GM18511 (cell line): Measurements from ENCODE around the gene PDE10A.
"Not testable (repeated sequence)": the region's sequence is repeated elsewhere in the genome, so short reads cannot be mapped to it uniquely, and the experiment has no call there.

Source experiments
- ATAC-seq: cut with Tn5 transposase; IDR thresholded peaks from one replicate; pipeline ENCODE4 v1.9.1; 2021; ENCODE audit warnings: mild to moderate bottlenecking, moderate library complexity; ENCODE audit not compliant: unreplicated experiment

The PDE10A gene

DNA sequence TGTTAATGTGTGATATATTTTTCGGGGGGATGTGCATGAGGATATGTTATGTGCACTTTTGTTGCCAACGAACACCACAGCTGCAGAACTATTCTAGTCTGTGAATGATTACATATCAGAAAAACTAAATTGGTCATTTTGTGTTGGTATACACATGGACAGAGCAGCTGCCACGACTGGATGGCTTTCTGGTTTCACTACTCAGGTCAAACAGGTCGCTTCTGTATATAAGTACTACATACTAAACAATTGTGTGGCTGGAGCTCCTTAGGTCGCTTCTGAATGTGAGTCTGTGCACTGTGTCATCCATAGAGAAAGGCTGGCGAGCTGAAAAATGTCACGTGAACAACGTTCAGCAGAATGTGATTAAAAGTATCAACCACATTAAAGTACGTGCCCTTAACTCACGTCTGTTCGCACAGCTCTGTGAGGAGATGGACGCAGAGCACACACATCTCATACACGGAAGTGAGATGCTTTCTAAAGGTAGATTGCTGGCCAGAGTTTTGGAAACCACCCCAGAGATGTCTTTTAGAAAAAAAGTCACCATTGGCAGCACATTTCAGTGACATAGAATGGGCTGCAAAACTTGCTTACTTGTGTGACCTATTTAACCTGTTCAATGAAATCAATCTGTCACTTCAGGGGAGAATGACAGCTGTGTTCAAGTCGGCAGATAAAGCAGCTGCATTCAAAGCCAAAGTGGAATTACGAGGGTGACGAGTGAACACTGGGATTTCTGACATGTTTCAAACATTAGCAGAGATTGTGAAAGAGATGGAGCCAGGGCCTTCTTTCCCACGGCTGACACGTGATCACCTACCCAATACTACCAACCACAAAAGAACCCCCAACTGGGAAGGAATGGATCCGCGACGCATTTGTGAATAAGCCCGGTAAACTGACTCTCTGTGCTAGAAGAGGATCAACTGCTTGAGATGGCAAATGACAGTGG lies 176.6 kb downstream of the PDE10A start:
- ATAC-seq, result peak; percentile 50

DNA sequence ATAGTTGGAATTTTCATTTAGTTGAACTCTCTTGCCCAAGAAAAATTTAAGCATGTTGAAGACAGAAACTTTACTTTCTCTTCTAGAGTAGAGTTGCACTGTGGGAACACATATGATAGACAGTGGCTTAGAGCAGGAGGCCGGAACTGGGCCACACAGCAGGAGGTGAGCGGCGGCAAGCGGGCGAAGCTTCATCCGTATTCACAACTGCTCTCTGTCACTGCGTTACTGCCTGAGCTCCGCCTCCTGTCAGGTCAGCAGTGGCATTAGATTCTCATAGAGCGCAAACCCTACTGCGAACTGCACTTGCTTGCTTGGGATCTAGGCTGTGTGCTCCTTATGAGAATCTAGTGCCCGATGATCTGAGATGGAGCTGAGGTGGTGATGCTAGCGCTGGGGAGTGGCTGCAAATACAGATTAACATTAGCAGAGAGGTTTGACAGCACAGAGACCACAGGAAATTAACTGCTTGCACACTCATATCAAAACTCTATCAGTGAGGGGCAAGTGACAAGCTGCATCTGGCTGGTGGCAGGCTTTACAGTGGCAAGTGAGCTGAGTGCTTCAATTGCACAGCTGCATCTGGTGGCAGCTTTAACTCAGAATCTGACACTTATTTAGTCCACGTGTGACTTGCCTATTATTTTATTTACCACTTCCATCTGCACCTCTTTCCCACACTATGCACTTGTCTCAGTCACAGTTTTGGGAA lies 178.7 kb downstream of the PDE10A start:
- ATAC-seq, result no peak

DNA sequence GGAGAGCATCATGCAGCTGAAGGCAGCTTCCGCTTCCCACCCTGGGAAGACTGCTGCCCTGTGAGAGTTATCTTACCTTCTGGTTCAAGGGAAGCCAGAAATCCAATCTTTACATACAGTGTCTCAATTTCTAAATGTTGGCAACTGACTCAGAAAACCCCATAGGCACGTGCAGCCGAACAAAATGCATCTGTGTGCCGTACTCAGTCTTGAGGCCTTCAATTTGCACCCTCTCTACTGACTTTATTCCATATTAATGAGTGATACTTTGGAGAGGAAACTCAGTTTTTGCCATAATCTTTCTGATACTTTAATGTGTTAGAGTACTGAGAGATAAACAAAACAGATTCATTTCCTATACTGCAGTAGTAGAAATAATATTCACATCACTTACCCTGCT lies 181.1 kb downstream of the PDE10A start:
- ATAC-seq, result no peak

DNA sequence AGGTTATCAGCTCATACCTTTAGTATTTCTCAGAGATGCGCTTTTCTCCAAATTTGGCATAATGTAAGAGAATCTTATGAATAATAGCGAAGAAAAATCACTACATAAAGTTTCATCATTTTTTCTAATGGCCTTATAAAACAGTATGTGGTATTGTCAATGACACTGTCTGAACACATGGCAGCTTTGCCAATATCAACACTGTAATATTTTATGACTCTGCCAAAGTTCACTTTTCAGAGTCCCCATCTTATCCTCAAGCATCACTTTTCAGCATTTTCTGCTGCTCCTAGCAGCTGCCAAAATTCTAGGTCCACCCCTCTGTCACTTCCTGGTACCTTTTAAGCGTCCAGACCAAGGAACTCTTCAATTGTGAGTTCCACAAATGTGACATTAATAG lies 182.1 kb downstream of the PDE10A start:
- ATAC-seq, result no peak

DNA sequence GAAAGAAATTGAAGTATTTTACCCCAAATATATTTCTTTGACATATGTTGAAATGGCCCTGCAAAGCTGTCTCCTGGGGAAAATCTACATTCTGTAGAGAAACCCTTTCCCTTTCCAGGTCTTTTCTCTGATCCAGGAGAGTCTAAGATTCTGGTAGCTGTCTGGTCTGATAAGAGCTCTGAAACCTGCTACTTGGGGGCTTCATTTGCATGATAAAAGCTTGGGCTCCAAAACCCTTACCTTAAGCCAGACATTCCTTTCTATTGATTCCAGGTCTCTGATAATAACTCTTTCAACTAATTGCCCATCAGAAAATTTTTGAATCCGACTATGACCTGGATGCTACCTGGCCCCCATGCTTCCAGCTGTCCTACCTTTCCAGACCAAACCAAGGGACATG lies 184.5 kb downstream of the PDE10A start:
- no peak for ATAC-seq

DNA sequence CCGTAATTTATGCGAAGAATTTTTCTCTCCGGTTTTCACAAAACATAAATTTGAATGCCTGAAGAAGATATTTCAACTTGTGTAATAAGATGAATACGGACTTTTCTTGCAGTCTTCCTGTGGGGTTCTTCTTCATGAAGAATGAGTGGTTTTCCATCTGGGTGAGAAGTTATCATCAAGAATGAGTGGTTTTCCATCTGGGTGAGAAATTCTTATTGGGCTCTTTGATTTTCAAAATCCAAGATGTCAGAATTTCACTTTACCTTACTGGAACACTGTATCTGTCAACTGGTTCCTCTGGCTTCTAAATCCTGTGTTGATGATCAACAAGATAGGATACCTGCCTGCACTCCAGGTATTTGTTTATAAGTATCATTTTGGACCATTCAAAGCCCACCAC lies 193.6 kb downstream of the PDE10A start:
- ATAC-seq, result no peak

DNA sequence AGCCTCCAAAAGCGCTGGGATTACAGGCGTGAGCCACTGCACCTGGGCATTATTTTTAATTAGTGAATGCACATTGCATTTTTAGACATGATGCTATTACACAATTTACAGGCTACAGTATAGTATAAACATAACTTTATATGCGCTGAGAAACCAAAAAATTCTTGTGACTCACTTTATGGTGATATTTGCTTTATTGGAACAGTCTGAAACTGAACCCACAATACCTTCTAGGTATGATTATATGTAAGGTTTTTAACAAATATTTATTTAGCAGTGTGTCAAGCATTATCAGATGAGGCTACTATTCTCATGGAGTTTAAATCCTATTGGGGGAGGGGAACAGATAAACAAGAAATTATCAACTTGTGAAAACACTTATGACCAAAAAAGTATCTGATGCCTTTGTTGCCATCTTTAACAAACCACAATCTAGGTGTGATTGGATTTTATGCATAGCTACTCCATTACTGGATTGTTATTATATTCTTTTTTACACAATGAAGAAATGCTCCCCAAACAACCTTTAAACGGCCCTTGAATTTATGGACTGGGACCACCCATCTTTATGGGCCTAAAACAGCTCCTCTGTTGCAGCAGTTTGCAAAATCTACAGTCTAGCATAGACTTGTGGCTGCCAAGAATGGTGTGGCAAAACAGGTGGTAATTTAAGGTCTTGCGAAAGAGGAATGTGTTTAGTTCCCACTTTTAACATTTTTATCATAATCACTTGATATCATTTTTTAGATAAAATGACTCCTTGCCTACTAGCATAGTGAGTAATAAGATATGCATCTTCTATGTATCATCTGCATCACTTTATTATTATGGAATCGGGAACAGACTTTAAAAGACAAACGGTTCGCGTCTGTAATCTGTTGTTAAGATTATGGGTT lies 194.5 kb downstream of the PDE10A start:
- ATAC-seq, result no peak

DNA sequence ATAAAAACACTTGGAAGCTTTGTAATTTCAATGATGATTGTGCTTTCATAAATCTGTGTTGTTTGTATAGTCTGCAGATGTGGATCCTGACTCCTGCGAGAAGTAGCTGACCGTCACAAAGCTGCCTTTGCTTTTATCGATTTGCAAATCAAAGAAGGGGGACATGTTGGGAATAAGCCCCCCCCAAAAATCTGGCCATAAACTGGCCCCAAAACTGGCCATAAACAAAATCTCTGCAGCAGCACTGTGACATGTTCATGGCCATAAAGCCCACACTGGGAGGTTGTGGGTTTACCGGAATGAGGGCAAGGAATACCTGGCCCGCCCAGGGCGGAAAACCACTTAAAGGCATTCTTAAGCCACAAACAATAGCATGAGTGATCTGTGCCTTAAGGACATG lies 199.5 kb downstream of the PDE10A start:
- ATAC-seq, result not testable (repeated sequence)

DNA sequence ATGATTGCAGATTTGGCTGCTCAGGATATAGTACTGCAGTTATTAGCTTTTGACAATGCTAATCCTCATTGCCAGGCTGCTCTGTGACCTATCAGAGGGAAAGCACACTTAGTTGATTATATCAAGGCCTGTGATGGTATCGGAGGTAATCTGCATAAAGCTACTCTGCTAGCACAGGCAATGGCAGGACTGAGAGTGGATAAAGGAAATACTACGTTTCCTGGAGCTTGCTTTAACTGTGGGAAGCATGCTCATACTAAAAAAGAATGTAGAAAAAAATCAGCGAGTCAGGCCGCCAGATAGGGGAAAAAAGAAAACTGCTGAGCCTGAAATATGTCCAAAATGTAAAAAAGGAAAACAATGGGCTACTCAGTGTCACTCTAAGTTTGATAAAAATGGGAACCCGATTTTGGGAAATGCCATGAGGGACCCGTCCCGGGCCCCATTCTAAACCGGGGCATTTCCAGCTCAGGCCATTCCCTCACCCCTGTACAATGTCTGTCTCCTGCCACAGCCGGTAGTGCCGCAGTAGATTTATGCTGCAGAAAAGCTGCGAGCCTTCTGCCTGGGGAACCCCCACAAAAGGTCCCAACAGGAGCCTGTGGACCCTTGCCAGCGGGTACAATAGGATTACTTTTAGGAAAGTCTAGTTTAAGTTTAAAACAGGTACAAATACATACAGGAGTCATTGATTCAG lies 203.3 kb downstream of the PDE10A start:
- ATAC-seq, result not testable (repeated sequence)

DNA sequence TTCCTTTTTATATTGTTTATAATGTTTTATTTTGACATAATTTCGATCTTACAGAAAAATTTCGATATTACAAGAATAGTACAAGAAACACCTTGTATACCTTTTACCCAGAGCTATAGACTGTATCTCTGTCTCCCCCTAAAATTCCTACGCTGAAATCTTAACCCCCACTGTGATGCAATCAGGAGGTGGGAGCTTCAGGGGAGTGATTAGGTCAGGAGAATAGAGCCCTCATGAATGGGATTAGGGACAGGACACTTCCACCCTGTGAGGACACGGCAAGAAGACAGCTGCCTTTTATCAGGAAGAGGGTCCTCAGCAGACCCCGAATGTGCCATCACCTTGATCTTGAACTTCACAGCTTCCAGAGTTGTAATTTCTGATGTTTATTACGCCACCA lies 204.9 kb downstream of the PDE10A start:
- no peak for ATAC-seq

DNA sequence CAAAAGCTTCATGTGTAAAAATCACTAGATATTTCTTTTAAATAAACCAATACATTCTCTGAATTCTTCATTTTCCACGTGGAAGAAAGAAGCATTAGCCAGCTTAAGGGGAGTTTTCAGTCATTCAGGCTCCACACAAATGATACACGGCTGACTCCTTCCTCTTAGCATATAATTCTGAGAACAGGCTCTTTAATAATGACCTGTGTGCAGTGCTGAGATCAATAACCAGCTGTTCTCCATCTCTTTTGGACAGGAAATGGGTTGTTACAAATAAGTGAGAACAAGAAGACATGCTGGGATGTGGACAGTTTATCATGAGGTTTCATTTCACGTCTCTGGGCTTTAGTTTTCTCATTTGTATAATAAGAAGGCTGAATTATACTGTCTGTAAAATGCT lies 206.8 kb downstream of the PDE10A start:
- ATAC-seq, result no peak

DNA sequence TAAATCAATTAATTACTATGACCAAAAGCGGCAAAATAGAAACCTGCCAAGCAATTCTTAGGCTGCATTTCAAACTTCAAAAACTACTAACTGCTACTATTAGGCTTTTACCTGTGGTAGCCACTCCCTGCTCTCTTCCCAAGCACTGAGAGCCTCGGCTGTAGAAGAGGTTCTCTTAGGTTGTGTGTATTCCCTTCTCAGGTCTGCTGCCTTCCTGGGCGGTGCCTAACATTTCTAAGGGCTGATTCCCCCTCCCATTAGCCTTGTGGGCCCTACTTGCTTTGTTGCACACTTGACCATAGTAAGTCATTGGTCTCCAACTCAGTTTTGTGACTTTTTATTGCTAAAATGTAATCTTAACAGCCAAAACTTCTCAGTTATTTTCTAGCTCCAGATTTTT lies 207.6 kb downstream of the PDE10A start:
- no peak for ATAC-seq

DNA sequence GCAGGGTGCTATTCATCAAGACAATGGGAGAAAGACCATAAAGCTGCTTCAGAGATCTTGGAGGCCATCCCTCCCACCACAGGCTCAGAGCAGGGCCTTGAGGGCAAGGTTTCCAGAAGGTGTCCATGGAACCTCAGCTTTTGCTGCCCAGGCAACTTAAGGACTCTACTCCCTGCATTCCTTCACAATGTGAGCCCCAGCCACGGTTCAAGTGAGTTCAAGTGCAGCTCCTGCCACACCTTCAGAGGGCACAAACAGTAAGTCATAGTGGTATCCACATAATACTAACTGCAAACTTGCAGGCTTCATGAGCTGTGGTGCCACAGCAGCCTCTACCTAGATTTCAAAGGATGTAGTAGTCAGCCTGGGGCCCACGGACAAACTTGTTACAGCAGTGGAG lies 209.6 kb downstream of the PDE10A start:
- ATAC-seq, result no peak

DNA sequence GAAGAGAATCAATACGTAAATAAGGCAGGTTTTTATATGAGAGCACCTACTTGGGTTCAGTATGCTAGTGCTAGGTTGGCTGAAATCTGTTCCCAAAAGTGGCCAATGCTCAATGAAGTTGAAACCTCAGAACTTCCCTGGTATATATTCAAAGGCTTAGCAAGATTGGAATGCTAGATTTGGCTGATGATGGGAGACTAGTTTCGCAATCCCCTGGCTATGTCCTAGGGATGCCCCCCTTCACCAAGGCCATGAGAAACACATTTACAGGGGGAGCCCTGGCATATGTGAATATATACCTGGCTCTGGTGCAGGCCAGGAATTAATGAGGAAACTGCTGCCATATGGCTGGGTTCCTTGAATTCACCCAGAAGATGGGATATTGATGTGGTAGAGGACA lies 211.2 kb downstream of the PDE10A start:
- ATAC-seq, result no peak

DNA sequence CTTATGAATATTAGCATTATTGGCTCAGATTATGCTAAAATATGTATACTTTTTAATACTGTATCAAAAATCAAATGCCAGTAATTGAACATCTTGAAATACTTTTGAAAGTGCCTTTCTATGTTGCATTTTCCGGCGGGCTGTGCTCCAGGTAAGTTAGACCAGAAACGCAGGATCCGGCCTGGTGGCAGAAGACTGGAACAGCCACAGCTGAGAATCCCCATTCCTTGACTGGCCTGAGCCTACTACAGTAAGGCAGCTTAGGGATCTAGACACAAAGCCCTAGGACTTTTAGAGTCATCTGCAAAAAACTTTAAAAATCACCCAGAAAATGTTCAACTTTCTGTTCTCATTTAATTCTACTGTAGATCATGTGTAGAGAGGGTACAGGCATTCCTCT lies 214.8 kb downstream of the PDE10A start:
- ATAC-seq, result no peak

DNA sequence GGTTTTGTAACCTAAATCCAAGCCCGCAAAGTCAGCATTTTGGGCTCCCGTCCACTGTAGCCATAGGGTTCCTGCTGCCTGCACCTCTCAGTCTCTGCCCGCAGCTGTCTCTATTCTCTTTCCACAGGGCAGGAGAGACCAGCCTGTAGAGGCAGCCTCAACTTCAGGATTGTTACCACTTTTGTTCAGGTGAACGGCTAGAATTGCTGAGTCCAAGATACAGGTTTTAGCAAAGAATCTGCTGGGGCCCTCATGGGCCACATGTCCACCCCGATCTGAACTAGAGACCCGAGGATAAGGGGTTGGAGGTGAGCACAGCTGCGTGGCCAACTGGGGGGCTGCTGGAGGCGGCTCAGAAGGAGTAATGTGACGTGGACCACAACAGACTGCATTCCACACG lies 215.9 kb downstream of the PDE10A start:
- ATAC-seq, result no peak

DNA sequence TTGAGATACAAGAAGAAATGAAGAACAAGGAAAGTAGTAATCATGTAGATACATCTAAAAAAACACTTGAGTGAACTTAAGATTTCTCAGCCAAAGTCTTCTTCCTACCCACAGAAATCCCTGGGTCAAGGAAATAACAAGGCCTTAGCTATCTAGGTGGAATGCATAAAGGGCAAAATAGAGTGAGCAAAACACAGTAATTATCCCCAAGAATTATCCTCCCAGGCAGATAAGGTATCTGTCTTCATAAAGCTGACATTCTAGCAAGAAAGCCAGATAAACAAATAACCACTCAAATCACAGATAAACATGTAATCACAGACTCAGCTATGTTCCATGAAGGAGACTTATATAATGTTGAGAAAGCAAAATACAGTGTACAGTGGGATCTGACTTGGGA lies 216.7 kb downstream of the PDE10A start:
- ATAC-seq, result no peak

DNA sequence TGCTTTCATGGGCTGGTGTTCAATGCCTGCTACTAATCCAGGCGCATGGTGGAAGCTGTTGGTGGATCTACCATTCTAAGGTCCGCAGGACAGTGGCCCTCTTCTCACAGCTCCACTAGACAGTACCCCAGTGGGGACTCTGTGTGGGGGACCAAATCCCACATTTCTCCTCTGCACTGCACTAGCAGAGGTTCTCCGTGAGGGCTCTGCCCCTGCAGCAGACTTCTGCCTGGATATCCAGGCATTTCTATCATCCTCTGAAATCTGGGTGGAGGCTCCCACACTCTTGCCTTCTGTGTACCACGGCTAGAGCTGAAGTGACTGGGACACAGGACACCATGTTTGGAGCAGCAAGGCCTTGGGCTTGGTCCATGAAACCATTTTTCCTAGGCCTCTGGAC lies 219.6 kb downstream of the PDE10A start:
- no peak for ATAC-seq

DNA sequence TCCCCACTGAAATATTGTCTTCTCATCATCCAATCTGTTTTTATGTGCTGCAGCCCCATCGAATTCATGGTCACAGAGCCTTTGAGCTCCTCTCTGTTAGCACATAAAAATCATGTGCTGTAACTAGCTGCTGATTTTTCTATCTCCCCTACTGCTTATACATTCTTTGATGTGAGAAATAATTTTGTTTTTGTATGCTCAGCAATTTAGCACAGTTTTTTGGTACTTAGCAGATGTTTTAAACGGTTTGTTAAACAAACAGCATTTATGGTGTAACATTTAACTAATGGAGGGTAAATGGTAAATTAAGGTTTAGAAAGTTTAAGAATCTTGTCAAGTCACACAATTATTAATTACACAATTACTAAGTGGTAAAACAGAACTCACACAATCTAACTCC lies 221.9 kb downstream of the PDE10A start:
- ATAC-seq, result no peak

DNA sequence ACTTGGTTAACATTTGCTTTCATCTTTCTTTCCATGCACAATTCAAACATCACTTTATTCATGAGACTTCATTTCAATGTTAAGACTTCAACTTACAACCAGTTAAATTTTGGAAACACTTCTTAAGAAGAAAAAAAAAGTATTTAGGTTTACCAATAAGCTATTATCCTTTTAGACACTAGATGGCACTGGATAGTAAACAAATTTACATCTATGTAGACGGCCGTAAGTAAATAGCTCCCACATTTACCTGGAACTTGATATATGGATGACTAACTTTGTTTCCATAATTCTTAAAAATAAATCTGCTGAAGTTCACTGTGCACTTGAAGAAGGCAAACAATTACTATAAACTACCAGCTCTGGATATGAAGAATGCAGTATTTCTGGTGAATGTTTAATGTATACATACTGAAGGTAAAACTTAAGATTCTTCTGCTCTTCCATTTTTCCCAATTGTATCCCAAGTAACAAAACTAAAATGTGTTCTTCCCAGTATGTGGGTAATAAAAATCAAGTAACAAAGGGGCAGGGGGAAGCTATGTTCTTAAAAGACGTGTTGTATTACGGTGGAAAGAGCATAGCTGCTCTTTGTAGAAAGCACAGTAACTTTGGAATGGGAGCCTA lies 223.0 kb downstream of the PDE10A start:
- peak; percentile 66 for ATAC-seq
